CD4-positive, alpha-beta T cell (primary cell): ENCODE data around the gene CHST15. TPM values are rescaled to one million over a fixed set of nuclear protein-coding genes. Genes with fewer than 3 reads are reported as not detected.

Experiments used
- ATAC-seq: fragments of 200-7000 bp; cut with Tn5 transposase; one replicate; pipeline ENCODE4 v1.10.0; 2022; ENCODE audit warnings: mild to moderate bottlenecking; ENCODE audit not compliant: poor library complexity
- CTCF ChIA-PET: fragments of 350-600 bp; sonication (Branson Sonifier 250); formaldehyde crosslinking; loops from one replicate; lab custom pipeline; 2021; ENCODE audit warnings: antibody characterized with exemption, inconsistent platforms; lab: Charles Lee
- POLR2A ChIA-PET: fragments of 350-600 bp; sonication (Branson Sonifier 250); formaldehyde crosslinking; loops from one replicate; lab custom pipeline; 2021; ENCODE audit warnings: antibody characterized with exemption, inconsistent platforms; lab: Charles Lee
- DNase-seq, 14 experiments: peaks; one replicate each; pipeline ENCODE4 v3.0.0-alpha.2; 2013 to 2020; ENCODE audit warnings: mixed read lengths in 2 of 14
- H3K27ac ChIP-seq, 2 donors: one replicate each; pipeline versions ENCODE4 v1.5.1 to v1.7.0; 2013; ENCODE audit warnings: low read length in 2 of 2, low read depth in 1 of 2, mild to moderate bottlenecking in 1 of 2
- H3K27me3 ChIP-seq, 2 experiments: 1 replicate in 1 of 2; 2 replicates in 1 of 2; pipeline versions ENCODE4 v1.6.1 to v1.7.0; 2013; ENCODE audit warnings: low read length in 2 of 2, control low read depth in 1 of 2, mild to moderate bottlenecking in 1 of 2, moderate library complexity in 1 of 2; ENCODE audit not compliant: insufficient read depth in 2 of 2, control insufficient read depth in 1 of 2
- H3K36me3 ChIP-seq: one replicate; pipeline ENCODE4 v1.6.1; 2013; ENCODE audit warnings: low read length, control low read depth; ENCODE audit not compliant: insufficient read depth
- H3K4me1 ChIP-seq: one replicate; pipeline ENCODE4 v1.6.1; 2013; ENCODE audit warnings: low read length, control low read depth; ENCODE audit not compliant: insufficient read depth
- H3K4me3 ChIP-seq: one replicate; pipeline ENCODE4 v1.5.1; 2013; ENCODE audit warnings: mild to moderate bottlenecking, low read length, moderate library complexity
- H3K9me3 ChIP-seq, 2 experiments: 1 replicate in 1 of 2; 2 replicates in 1 of 2; pipeline versions ENCODE4 v1.6.1 to v1.7.0; 2013; ENCODE audit warnings: low read length in 2 of 2, mild to moderate bottlenecking in 2 of 2, control low read depth in 1 of 2, moderate library complexity in 1 of 2; ENCODE audit not compliant: control insufficient read depth in 1 of 2, insufficient read depth in 1 of 2
- H3K27ac Mint-ChIP-seq: one replicate; pipeline ENCODE4 v1.8.0; 2020; ENCODE audit warnings: mixed read lengths
- H3K27me3 Mint-ChIP-seq: one replicate; pipeline ENCODE4 v1.8.0; 2021; ENCODE audit warnings: mixed read lengths
- H3K36me3 Mint-ChIP-seq: one replicate; pipeline ENCODE4 v1.8.0; 2021; ENCODE audit warnings: low read depth, mixed read lengths
- H3K4me1 Mint-ChIP-seq: one replicate; pipeline ENCODE4 v1.8.0; 2021; ENCODE audit warnings: low read depth, mixed read lengths
- H3K4me3 Mint-ChIP-seq: one replicate; pipeline ENCODE4 v1.8.0; 2020; ENCODE audit warnings: mild to moderate bottlenecking, mixed read lengths
- H3K9me3 Mint-ChIP-seq: one replicate; pipeline ENCODE4 v1.8.0; 2020; ENCODE audit warnings: mixed read lengths
- CTCF ChIP-seq: fragments of 200-600 bp; IDR thresholded peaks from one replicate; pipeline ENCODE4 v1.8.0; 2022; ENCODE audit warnings: antibody characterized with exemption, mild to moderate bottlenecking
- intact Hi-C, 2 experiments: fragments of 100-400 bp; cut with DNase I in 1 of 2; cut with micrococcal nuclease in 1 of 2; formaldehyde crosslinking; loops; one replicate each; pipeline versions ENCODE4 v1.15.1 to v1.9.0; 2023 to 2025; cut with DNase I, micrococcal nuclease
- total RNA-seq, 174 experiments: library from RNA in 2 of 174; stranded (reverse) in 2 of 174; gene quantifications; one replicate each; pipeline ENCODE4 v1.2.3 and lab custom pipeline; 2021 to 2026

The CHST15 gene
- total RNA-seq, 2 experiments from 2014 or later = 0.42 to 0.52 TPM

- H3K36me3 Mint-ChIP-seq = no peaks in the 10 kb centered on the region
- H3K27me3 Mint-ChIP-seq = peaks cover 43% of the 10 kb centered on the region
- intact Hi-C loops = loop anchor here in 1 of 2 experiments (10.0 kb wide), 2 partner anchors 746 to 826 kb away; partner anchors contain the start of gene FAM53B
- H3K9me3 Mint-ChIP-seq = no peaks in the 10 kb centered on the region
- Histone ChIP-seq H3K36me3 (no peaks in the 10 kb centered on the region), H3K4me3 (no peak overlapping the region), H3K27me3 (peaks cover 7 to 15% of the 10 kb centered on the region in 2 experiments), H3K4me1 (peaks cover 15% of the 10 kb centered on the region), H3K27ac (no peak overlapping the region), H3K9me3 (no peaks in the 10 kb centered on the region)
- no peak for TF ChIP-seq CTCF
- peak in 1 of 14 experiments; percentile 2 for DNase-seq
- no peak overlapping the region for H3K4me3 Mint-ChIP-seq
- ChIA-PET CTCF (no interaction called here), POLR2A (no interaction called here)
- ATAC-seq = no peak
- no peak overlapping the region for H3K27ac Mint-ChIP-seq
- H3K4me1 Mint-ChIP-seq = peaks cover 16% of the 10 kb centered on the region
Observed at GRCh38 chr10:123999261-123999660, 94.1 kb downstream of the CHST15 start.

GRCh38 chr10:123998197-123999141 lies 94.9 kb downstream of the CHST15 start:
- ATAC-seq = no peak
- no peak overlapping the region for H3K4me3 Mint-ChIP-seq
- Histone ChIP-seq H3K27me3 (peaks cover 14 to 22% of the 10 kb centered on the region in 2 experiments), H3K4me3 (no peak overlapping the region), H3K4me1 (peaks cover 17% of the 10 kb centered on the region), H3K36me3 (no peaks in the 10 kb centered on the region), H3K27ac (no peak overlapping the region), H3K9me3 (no peaks in the 10 kb centered on the region)
- POLR2A ChIA-PET = no interaction called here
- H3K9me3 Mint-ChIP-seq = no peaks in the 10 kb centered on the region
- CTCF ChIA-PET = no interaction called here
- no peaks in the 10 kb centered on the region for H3K36me3 Mint-ChIP-seq
- H3K4me1 Mint-ChIP-seq = peaks cover 16% of the 10 kb centered on the region
- peak in 1 of 14 experiments; percentile 2 for DNase-seq
- no peak for TF ChIP-seq CTCF
- no peak overlapping the region for H3K27ac Mint-ChIP-seq
- intact Hi-C loops = loop anchor here in 1 of 2 experiments (10.0 kb wide), 2 partner anchors 746 to 826 kb away; partner anchors contain the start of gene FAM53B
- H3K27me3 Mint-ChIP-seq = peaks cover 51% of the 10 kb centered on the region

GRCh38 chr10:123997486-123998196 lies 95.8 kb downstream of the CHST15 start:
- Histone ChIP-seq H3K27ac (no peak overlapping the region), H3K4me3 (no peak overlapping the region), H3K9me3 (no peaks in the 10 kb centered on the region), H3K36me3 (no peaks in the 10 kb centered on the region), H3K4me1 (peaks cover 17% of the 10 kb centered on the region), H3K27me3 (peaks cover 14 to 25% of the 10 kb centered on the region in 2 experiments)
- Mint-ChIP-seq H3K27me3 (peaks cover 59% of the 10 kb centered on the region), H3K9me3 (no peaks in the 10 kb centered on the region), H3K36me3 (no peaks in the 10 kb centered on the region), H3K4me3 (no peak overlapping the region), H3K4me1 (peaks cover 16% of the 10 kb centered on the region), H3K27ac (no peak overlapping the region)
- ATAC-seq (no peak), DNase-seq (peak in 3 of 14 experiments; percentile 29 to 71 (median 63))
- POLR2A ChIA-PET = interaction anchor here (0.6 kb wide), 1 partner anchor 391 kb away, joined by 3 read pairs; no protein-coding TSS in a partner anchor
- CTCF ChIA-PET = interaction anchor here (1.2 kb wide), 1 partner anchor 391 kb away, joined by 5 read pairs; no protein-coding TSS in a partner anchor
- TF ChIP-seq CTCF = no peak
- intact Hi-C loops = loop anchor here in 1 of 2 experiments (2.0 to 10.0 kb wide), 3 partner anchors 67 to 827 kb away; partner anchors contain the start of gene FAM53B
